ENCODE data around the gene MOB3A.

DNA sequence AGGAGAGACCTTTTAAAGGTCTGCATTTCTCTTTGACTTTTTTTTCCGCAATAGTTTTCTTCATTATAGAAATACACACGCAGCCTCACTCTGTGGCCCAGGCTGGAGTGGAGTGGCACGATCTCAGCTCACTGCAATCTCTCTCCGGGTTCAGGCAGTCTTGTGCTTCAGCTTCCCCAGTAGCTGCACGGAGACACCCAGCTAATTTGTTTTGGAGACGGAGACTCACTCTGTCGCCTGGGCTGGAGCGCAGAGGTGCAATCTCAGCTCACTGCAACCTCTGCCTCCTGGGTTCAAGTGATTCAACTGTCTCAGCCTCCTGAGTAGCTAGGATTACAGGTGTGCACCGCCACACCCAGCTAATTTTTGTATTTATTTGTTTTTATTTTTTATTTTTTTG is 33.4 kb downstream of the MOB3A start:
- TF ChIP-seq, protein P1, sequence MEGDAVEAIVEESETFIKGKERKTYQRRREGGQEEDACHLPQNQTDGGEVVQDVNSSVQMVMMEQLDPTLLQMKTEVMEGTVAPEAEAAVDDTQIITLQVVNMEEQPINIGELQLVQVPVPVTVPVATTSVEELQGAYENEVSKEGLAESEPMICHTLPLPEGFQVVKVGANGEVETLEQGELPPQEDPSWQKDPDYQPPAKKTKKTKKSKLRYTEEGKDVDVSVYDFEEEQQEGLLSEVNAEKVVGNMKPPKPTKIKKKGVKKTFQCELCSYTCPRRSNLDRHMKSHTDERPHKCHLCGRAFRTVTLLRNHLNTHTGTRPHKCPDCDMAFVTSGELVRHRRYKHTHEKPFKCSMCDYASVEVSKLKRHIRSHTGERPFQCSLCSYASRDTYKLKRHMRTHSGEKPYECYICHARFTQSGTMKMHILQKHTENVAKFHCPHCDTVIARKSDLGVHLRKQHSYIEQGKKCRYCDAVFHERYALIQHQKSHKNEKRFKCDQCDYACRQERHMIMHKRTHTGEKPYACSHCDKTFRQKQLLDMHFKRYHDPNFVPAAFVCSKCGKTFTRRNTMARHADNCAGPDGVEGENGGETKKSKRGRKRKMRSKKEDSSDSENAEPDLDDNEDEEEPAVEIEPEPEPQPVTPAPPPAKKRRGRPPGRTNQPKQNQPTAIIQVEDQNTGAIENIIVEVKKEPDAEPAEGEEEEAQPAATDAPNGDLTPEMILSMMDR (IDR thresholded peaks at IDR 0.05; ENCODE audit: borderline replicate concordance, extremely low read depth, low read length, poor library complexity, severe bottlenecking): no peak
- TF ChIP-seq EZH2 (IDR thresholded peaks at IDR 0.05; ENCODE audit: borderline replicate concordance, low read depth, low read length, severe bottlenecking): no peak

Data from DND-41 (cell line).